ENCODE measurements around the gene SFSWAP. TPM values are rescaled to one million over a fixed set of nuclear protein-coding genes. Genes with fewer than 3 reads are reported as not detected.

SFSWAP gene
- polyA plus RNA-seq, 3 donors: 7.3 to 33.0 (median 10.7) TPM

GRCh38 chr12:131795064-131795463 is 84.2 kb downstream of the SFSWAP start:
- Histone ChIP-seq H3K36me3 (replicated peaks in 1 of 2; ENCODE audit: control insufficient read depth in 1 of 2, insufficient read depth in 2 of 2, low read length in 2 of 2) (peaks cover 67 to 94% of the 10 kb centered on the region in 2 donors), H3K27ac (ENCODE audit: low read depth in 1 of 2, low read length in 2 of 2) (no peak overlapping the region), H2AFZ (ENCODE audit: insufficient read depth, low read depth, low read length, poor library complexity, severe bottlenecking) (no peak overlapping the region), H3K4me2 (replicated peaks; ENCODE audit: extremely low read depth, low read length, poor library complexity, severe bottlenecking) (no peak overlapping the region), H3K9me3 (replicated peaks in 1 of 2; ENCODE audit: control insufficient read depth in 1 of 2, insufficient read depth in 1 of 2, low read length in 2 of 2) (no peaks in the 10 kb centered on the region), H3K4me3 (replicated peaks in 1 of 3; ENCODE audit: low read depth in 2 of 3, low read length in 3 of 3) (no peak overlapping the region), H4K20me1 (ENCODE audit: insufficient read depth, low read length) (no peaks in the 10 kb centered on the region), H3K27me3 (ENCODE audit: control insufficient read depth in 2 of 2, insufficient read depth in 2 of 2, low read length in 2 of 2) (no peaks in the 10 kb centered on the region), H3K4me1 (ENCODE audit: control insufficient read depth in 1 of 2, insufficient read depth in 2 of 2, low read length in 2 of 2) (peaks cover 0 to 2% of the 10 kb centered on the region in 2 donors), H3K9ac (ENCODE audit: insufficient read depth, low read length, poor library complexity, severe bottlenecking) (no peak overlapping the region), H3K79me2 (ENCODE audit: insufficient read depth, low read length) (no peaks in the 10 kb centered on the region)
- H3K4me3 Mint-ChIP-seq: no peak overlapping the region
- intact Hi-C loops (cut with micrococcal nuclease): no loop called here
- peaks cover 0 to 8% (median 0%) of the 10 kb centered on the region in 7 donors for H3K9me3 Mint-ChIP-seq
- peaks cover 0 to 2% (median 0%) of the 10 kb centered on the region in 3 donors for H3K27me3 Mint-ChIP-seq (ENCODE audit: low read depth in 3 of 3)
- no peak for DNase-seq
- TF ChIP-seq CTCF (IDR thresholded peaks at IDR 0.05): no peak
- H3K4me1 Mint-ChIP-seq: peaks cover 10% of the 10 kb centered on the region
- no peak overlapping the region for H3K27ac Mint-ChIP-seq
- WGBS (ENCODE audit: insufficient coverage): 94% methylated on average over 13 of the region's 14 CpGs
- H3K36me3 Mint-ChIP-seq: peaks cover 80 to 94% of the 10 kb centered on the region in 2 donors

- Histone ChIP-seq H3K9ac (ENCODE audit: insufficient read depth, low read length, poor library complexity, severe bottlenecking) (no peak overlapping the region), H3K4me1 (ENCODE audit: control insufficient read depth in 1 of 2, insufficient read depth in 2 of 2, low read length in 2 of 2) (peaks cover 0 to 2% of the 10 kb centered on the region in 2 donors), H3K27me3 (ENCODE audit: control insufficient read depth in 2 of 2, insufficient read depth in 2 of 2, low read length in 2 of 2) (no peaks in the 10 kb centered on the region), H3K9me3 (replicated peaks in 1 of 2; ENCODE audit: control insufficient read depth in 1 of 2, insufficient read depth in 1 of 2, low read length in 2 of 2) (no peaks in the 10 kb centered on the region), H2AFZ (ENCODE audit: insufficient read depth, low read depth, low read length, poor library complexity, severe bottlenecking) (no peak overlapping the region), H4K20me1 (ENCODE audit: insufficient read depth, low read length) (no peaks in the 10 kb centered on the region), H3K4me3 (replicated peaks in 1 of 3; ENCODE audit: low read depth in 2 of 3, low read length in 3 of 3) (no peak overlapping the region), H3K27ac (ENCODE audit: low read depth in 1 of 2, low read length in 2 of 2) (no peak overlapping the region), H3K36me3 (replicated peaks in 1 of 2; ENCODE audit: control insufficient read depth in 1 of 2, insufficient read depth in 2 of 2, low read length in 2 of 2) (peaks cover 64 to 94% of the 10 kb centered on the region in 2 donors), H3K79me2 (ENCODE audit: insufficient read depth, low read length) (no peaks in the 10 kb centered on the region), H3K4me2 (replicated peaks; ENCODE audit: extremely low read depth, low read length, poor library complexity, severe bottlenecking) (no peak overlapping the region)
- H3K4me1 Mint-ChIP-seq: peaks cover 10% of the 10 kb centered on the region
- WGBS (ENCODE audit: insufficient coverage): 94% methylated on average over 7 of the region's 15 CpGs
- DNase-seq: no peak
- H3K27ac Mint-ChIP-seq: peak overlapping the region in 3 of 7 donors; percentile 21 to 75 (median 37)
- H3K4me3 Mint-ChIP-seq: no peak overlapping the region
- H3K9me3 Mint-ChIP-seq: peaks cover 0 to 6% (median 0%) of the 10 kb centered on the region in 7 donors
- H3K27me3 Mint-ChIP-seq (ENCODE audit: low read depth in 3 of 3): peaks cover 0 to 2% (median 0%) of the 10 kb centered on the region in 3 donors
- no peak for TF ChIP-seq CTCF (IDR thresholded peaks at IDR 0.05)
- H3K36me3 Mint-ChIP-seq: peaks cover 80 to 94% of the 10 kb centered on the region in 2 donors
- intact Hi-C loops (cut with micrococcal nuclease): no loop called here
Measured at GRCh38 chr12:131795690-131796410, 85.0 kb downstream of the SFSWAP start.

All from CD14-positive monocyte (primary cell).